ENCODE measurements around the gene TSHZ2. TPM values are rescaled to one million over a fixed set of nuclear protein-coding genes. Genes with fewer than 3 reads are reported as not detected.

The TSHZ2 gene
- total RNA-seq, 1 experiment from 2014 or later, result 0.20 TPM

- Mint-ChIP-seq H3K36me3 (no peaks in the 10 kb centered on the region), H3K4me1 (no peaks in the 10 kb centered on the region), H3K27ac (no peak overlapping the region), H3K4me3 (no peak overlapping the region), H3K27me3 (ENCODE audit: low read depth) (no peaks in the 10 kb centered on the region), H3K9me3 (no peaks in the 10 kb centered on the region)
- no peak for ATAC-seq
- CTCF ChIA-PET, result no interaction called here
- no peak for TF ChIP-seq ESRRA (CRISPR knock-in tag; IDR thresholded peaks at IDR 0.05; ENCODE audit: borderline replicate concordance)
- no peak for TF ChIP-seq NFE2L1 (CRISPR knock-in tag; IDR thresholded peaks at IDR 0.05)
- no peak for TF ChIP-seq USF1 (CRISPR knock-in tag; IDR thresholded peaks at IDR 0.05)
- TF ChIP-seq NR2C2 (CRISPR knock-in tag; IDR thresholded peaks at IDR 0.05), result no peak
- no peak for TF ChIP-seq SOX15 (CRISPR knock-in tag; IDR thresholded peaks at IDR 0.05)
- no peak for TF ChIP-seq ZNF416 (CRISPR knock-in tag; IDR thresholded peaks at IDR 0.05)
- TF ChIP-seq RORB (CRISPR knock-in tag; IDR thresholded peaks at IDR 0.05), result no peak
- no peak for TF ChIP-seq NFYB (CRISPR knock-in tag; conservative IDR thresholded peaks at IDR 0.05; ENCODE audit: low read depth)
- TF ChIP-seq USF2 (CRISPR knock-in tag; IDR thresholded peaks at IDR 0.05), result no peak
- no peak for TF ChIP-seq ZNF425 (CRISPR knock-in tag; conservative IDR thresholded peaks at IDR 0.05)
- TF ChIP-seq ZNF512 (CRISPR knock-in tag; IDR thresholded peaks at IDR 0.05; ENCODE audit: borderline replicate concordance), result no peak
- no peak for TF ChIP-seq NFATC4 (CRISPR knock-in tag; IDR thresholded peaks at IDR 0.05)
- no peak for TF ChIP-seq RELA (CRISPR knock-in tag; IDR thresholded peaks at IDR 0.05; ENCODE audit: borderline replicate concordance)
- POLR2A ChIA-PET, result no interaction called here
- DNase-seq (ENCODE audit: low spot score), result no peak
Observed at GRCh38 chr20:53370345-53370961, 398.3 kb downstream of the TSHZ2 start.

GRCh38 chr20:53371216-53371615 lies 399.1 kb downstream of the TSHZ2 start:
- H3K27ac Mint-ChIP-seq, result no peak overlapping the region
- CTCF ChIA-PET, result interaction anchor here (0.7 kb wide), 1 partner anchor 920 kb away, joined by 3 read pairs; no protein-coding TSS in a partner anchor
- no peaks in the 10 kb centered on the region for H3K9me3 Mint-ChIP-seq
- ATAC-seq (no peak), DNase-seq (ENCODE audit: low spot score) (no peak)
- H3K4me1 Mint-ChIP-seq, result no peaks in the 10 kb centered on the region
- no peaks in the 10 kb centered on the region for H3K36me3 Mint-ChIP-seq
- POLR2A ChIA-PET, result no interaction called here
- H3K4me3 Mint-ChIP-seq, result no peak overlapping the region
- no peaks in the 10 kb centered on the region for H3K27me3 Mint-ChIP-seq (ENCODE audit: low read depth)
- TF ChIP-seq E2F4 (CRISPR knock-in tag; IDR thresholded peaks at IDR 0.05; ENCODE audit: borderline replicate concordance, low read depth), result no peak
- no peak for TF ChIP-seq PREB (CRISPR knock-in tag; IDR thresholded peaks at IDR 0.05; ENCODE audit: borderline replicate concordance)
- no peak for TF ChIP-seq MXD4 (CRISPR knock-in tag; IDR thresholded peaks at IDR 0.05; ENCODE audit: borderline replicate concordance)
- no peak for TF ChIP-seq ZNF232 (CRISPR knock-in tag; IDR thresholded peaks at IDR 0.05)
- no peak for TF ChIP-seq EMX1 (CRISPR knock-in tag; IDR thresholded peaks at IDR 0.05)
- TF ChIP-seq MLX (CRISPR knock-in tag; IDR thresholded peaks at IDR 0.05), result no peak
- no peak for TF ChIP-seq NFYB (CRISPR knock-in tag; conservative IDR thresholded peaks at IDR 0.05; ENCODE audit: low read depth)
- TF ChIP-seq ZNF138 (CRISPR knock-in tag; conservative IDR thresholded peaks at IDR 0.05), result no peak
- no peak for TF ChIP-seq CTCF (IDR thresholded peaks at IDR 0.05)
- no peak for TF ChIP-seq GABPB1 (CRISPR knock-in tag; IDR thresholded peaks at IDR 0.05)
- TF ChIP-seq MAX (CRISPR knock-in tag; IDR thresholded peaks at IDR 0.05), result no peak
- TF ChIP-seq FOXK1 (CRISPR knock-in tag; IDR thresholded peaks at IDR 0.05), result no peak
- TF ChIP-seq ZNF416 (CRISPR knock-in tag; IDR thresholded peaks at IDR 0.05), result no peak
- TF ChIP-seq NR2C2 (CRISPR knock-in tag; IDR thresholded peaks at IDR 0.05), result no peak

All from WTC11 (cell line).